Mammary epithelial cell (primary cell): ENCODE data around the gene IFT20.

Source experiments
- EZH2 ChIP-seq: IDR thresholded peaks from 2 replicates; pipeline ENCODE4 v1.6.1; 2012; ENCODE audit warnings: low read length, inconsistent platforms, borderline replicate concordance
- TF ChIP-seq, protein P1 (sequence below), 2 donors: IDR thresholded peaks in 1 of 2; conservative IDR thresholded peaks in 1 of 2; 2 replicates each; pipeline ENCODE4 v1.5.1; 2011 to 2012; ENCODE audit warnings: inconsistent platforms in 2 of 2, low read length in 2 of 2, mild to moderate bottlenecking in 2 of 2, control low read depth in 1 of 2, low read depth in 1 of 2; ENCODE audit not compliant: insufficient read depth in 1 of 2; ENCODE audit errors: extremely low read depth in 1 of 2

DNA sequence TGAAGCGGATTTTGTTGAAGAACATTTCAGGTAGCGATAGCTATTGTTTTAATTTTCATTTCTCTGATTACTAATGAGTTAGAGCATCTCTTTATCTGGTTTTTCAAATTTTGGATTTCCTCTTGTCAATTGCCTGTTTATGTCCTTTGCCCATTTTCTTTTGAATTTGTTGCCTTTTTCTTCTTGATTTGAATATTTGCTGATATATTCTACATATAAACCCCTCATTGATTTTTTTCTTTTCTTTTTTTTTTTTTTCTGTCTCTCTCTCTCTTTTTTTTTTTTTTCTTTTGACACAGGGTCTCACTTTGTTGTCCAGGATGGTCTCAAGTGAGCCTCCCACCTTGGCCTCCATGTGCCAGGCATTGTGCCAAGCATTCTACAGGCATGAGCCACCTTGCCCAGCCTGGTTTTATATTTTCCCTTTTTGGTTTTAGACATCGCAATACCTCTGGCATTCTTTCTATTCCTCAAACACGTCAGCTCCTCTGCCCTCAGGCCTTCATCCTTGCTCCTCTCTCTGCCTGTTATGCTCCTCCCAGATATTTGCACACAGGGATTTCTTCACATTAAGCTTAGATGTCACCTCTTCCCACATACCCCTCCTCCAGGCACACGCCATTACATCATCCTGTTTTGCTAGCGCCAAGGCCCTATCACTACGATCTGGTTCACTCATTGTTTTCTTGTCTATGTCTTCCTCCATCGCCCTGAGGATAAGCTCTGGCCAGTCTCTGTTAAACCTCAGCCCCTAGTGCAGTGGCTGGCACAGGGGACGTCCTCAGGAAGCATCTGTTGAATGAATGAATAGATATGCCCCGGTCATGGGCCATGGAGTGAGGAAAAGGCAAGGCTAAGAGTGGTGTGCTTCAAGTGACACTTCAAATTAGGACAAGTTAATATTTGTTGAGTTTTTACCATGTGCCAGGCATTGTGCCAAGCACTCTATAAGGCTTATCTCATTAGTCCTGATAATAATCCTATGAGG, 44.8 kb upstream of the IFT20 start:
- TF ChIP-seq, protein P1, sequence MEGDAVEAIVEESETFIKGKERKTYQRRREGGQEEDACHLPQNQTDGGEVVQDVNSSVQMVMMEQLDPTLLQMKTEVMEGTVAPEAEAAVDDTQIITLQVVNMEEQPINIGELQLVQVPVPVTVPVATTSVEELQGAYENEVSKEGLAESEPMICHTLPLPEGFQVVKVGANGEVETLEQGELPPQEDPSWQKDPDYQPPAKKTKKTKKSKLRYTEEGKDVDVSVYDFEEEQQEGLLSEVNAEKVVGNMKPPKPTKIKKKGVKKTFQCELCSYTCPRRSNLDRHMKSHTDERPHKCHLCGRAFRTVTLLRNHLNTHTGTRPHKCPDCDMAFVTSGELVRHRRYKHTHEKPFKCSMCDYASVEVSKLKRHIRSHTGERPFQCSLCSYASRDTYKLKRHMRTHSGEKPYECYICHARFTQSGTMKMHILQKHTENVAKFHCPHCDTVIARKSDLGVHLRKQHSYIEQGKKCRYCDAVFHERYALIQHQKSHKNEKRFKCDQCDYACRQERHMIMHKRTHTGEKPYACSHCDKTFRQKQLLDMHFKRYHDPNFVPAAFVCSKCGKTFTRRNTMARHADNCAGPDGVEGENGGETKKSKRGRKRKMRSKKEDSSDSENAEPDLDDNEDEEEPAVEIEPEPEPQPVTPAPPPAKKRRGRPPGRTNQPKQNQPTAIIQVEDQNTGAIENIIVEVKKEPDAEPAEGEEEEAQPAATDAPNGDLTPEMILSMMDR (conservative IDR thresholded peaks at IDR 0.05 in 1 of 2, IDR thresholded peaks at IDR 0.05 in 1 of 2; ENCODE audit: extremely low read depth in 1 of 2, insufficient read depth in 1 of 2, low read depth in 1 of 2, low read length in 2 of 2), result no peak
- no peak for TF ChIP-seq EZH2
